Astrocyte of the hippocampus (primary cell): ENCODE data around the gene FSTL4.
A peak's percentile ranks its signal among the peaks of the same experiment; 100 is the strongest.

Experiments used
- DNase-seq: peaks from one replicate; pipeline ENCODE4 v3.0.0; 2011; ENCODE audit warnings: low read depth, low spot score

Gene FSTL4

GRCh38 chr5:133612249-133612860 is at the start of gene FSTL4:
Gene FSTL4, minus strand, starts transcription at chr5:133612541.
- peak; percentile 31 for DNase-seq

GRCh38 chr5:133661389-133661788 is 49.0 kb upstream of the FSTL4 start:
- DNase-seq: no peak

DNA sequence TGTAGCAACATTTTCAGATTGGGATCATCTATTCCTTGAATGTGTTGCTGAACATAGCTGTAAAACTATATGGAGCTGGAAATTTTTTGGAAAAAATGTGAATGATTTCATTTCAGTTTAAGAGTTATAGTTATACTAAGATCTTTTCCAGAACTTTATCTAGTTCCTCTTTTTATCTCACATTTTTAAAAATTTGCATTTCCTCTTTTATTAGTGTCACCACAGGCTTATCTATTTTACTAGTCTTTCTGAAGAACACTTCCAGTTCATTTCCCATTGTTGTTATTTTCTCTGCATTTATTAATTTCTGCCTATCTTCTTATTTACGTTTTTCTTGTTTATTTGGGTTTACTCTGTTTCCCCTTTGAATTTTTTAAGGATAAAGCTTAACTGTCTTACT is 46.0 kb upstream of the FSTL4 start:
- no peak for DNase-seq

DNA sequence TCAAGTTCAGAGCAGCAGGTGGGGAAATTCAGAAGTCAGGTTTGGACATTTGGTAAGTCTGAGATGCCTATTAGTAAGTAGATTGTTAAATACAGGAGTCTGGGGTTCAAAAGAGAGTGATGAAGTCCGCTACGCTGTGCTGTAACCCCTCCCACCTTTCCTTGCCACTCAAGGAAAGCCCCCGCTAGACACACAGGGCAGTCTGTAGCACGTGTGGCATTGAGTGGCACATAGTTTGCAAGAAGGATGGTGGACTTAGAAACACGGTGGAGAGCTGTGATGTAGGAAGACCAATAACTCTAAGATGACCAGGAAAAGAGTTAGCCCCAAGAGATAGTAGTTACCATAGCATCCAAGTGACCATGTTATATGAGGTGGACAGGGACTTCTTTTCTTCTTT is 44.7 kb upstream of the FSTL4 start:
- no peak for DNase-seq

GRCh38 chr5:133655966-133656365 is 43.6 kb upstream of the FSTL4 start:
- DNase-seq: no peak

- DNase-seq: no peak
Observed at GRCh38 chr5:133653760-133654049, 41.4 kb upstream of the FSTL4 start.

DNA sequence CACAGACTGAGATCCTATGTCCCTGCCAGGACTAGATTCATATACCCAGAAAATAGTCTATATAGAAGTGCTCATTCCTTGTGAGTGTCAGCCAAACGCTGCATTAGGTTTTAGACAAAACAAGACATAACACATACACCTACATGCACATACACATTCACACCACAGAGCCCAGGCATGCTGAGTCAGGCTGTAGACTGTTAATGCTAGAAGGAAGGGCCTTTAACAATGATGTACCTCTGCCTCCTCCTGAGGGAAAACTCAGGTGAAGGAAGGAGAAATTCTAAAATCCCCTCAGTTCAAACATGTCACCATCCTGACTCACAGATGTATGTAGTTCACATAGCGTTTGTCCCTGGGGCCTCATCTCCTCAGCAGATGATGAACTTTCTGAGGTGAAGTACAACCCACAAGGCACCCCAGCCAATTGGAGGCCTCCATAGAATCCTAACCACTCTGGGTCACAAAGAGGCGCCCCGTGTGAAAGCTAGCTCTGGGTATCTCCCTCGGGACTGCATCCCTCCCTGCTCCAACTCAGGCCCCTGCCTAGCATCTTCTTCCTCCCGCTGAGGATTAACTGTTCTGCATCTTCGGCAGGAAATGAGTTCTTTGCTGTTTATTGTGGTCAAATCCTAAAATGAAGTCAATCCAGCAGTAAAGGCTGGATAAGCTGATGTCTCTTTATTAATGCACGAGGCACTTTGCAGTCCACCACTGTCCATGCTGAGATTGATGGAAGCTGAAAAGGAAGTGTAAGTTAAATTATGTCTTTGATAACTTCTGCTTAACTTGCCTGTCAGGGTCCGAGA is 40.8 kb upstream of the FSTL4 start:
- DNase-seq: no peak

DNA sequence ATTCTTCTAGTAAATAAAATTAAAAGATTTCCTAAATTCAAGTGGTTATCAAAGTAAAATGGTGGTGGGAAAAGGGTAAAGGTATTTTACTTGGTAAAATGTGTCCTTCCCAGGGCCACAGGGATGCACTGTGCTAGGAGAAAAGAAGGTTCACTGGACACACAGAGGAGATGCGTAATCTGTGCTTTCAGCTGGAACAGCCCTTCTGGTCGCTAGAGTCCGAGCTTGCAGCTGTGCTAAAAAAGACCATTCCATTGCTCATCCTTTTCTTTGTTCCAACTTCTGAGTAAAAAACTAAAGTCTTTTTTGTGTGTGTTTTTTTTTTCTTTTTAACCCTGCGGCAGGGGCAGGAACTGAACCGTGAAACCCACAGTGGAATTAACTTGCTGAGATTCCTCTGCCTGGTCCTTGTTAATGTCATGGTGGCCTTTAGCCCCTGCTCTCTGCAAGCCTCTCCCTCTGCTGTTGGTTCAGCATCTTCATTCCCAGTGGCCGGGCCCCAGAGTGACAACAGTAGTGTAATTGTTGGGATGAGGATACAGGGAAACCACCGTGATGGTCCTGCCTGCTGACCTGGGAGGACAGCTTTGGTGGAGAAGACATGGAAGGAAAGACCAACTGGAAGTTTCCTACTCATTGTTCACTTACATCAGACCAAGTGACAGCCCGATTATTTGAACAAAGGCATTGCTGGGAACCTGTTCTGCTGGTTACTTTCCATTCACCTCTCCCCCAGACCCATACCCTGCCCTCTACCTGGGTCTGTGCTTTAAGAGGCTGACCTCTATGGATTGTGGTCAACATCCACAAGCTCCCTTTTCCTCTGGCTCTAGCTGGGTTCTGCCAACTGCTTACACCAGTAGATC is 31.9 kb upstream of the FSTL4 start:
- DNase-seq: no peak

DNA sequence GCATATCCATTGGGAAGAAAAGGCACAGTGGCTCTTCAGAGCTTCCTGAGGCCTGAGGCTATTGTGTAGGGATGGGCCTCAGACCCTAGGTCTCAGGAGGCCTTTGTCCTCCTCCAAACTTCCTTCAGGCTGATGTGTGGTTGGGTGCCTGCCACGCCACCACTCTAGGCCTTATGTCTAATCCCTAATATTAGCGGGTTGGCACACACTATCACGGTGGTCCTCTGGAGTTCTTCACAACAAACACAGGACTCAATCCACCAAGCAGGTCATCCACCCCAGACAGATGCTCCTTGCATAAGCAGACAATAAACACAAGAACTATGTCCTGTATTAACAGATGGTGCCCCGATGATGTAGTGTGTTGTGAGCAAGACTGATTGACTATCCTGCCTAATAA is 31.0 kb upstream of the FSTL4 start:
- no peak for DNase-seq

GRCh38 chr5:133642153-133642722 is 29.9 kb upstream of the FSTL4 start:
- no peak for DNase-seq

DNA sequence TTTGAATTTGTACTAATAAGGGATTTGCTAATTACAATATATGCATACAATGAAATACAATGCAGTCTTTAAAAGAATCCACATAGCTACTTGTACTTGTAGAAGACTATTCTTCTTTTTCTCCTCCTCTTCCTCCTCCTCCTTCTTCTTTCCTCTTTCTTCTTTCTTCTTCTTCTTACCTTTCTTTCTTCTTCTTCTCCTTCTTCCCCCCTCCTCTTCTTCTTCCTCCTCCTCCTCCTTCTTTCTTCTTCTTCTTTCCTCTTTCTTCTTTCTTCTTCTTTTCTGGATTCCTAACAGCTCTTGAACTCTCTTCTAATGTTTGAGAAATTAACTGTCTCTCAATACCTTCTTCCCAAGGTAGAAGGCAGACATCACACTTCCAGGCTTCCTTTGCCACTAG is 29.3 kb upstream of the FSTL4 start:
- no peak for DNase-seq

DNA sequence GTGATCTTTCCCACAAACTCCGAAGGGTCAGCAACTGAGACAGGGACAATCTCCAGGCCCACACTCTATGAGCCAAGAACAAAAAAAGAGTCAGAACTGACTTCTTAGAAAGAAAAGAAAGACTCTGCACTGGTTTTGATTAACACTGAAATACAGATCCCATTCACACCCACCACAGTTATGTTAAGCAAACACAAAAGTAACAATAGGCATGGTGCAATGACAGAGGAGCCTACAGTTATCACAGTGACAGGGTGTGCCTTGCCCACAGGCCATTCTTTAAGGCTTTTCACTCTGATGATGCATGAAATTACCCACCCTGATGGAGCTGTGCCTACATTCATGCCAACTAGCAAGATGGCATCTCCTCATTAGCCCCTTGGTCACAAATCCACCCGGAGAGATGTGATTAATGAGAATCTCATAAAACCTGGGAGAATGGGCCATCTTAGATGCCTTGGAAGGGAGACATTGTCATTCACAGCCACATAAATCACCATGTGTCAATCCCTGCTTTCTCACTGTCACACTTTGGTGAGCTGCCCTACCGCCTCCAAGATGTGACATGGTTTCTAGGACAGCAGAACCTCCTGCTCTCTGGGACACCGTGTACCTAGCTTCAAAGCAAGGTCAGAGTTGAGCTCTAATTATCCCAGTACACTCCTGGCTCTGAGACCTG is 27.6 kb upstream of the FSTL4 start:
- no peak for DNase-seq

DNA sequence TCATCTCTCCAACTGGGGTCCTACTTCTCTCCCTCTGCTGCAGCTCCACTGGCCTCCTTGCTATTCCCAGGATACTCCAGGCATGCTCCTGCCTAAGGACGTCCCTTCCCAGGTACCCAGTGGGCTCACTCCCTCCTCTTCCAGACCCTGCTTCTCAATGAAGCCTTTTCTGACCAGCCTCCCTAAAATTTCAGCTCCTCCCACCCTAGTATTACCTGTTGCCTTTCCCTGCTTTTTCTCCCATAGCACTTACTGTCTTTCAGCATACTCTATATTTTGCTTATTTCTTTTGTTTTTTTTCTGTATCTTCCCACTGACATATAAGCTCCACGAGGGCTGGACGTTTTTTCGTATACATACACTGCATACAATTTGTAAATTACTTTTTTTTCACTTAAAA is 26.1 kb upstream of the FSTL4 start:
- no peak for DNase-seq

- DNase-seq: no peak
Observed at GRCh38 chr5:133637206-133637605, 24.9 kb upstream of the FSTL4 start.

DNA sequence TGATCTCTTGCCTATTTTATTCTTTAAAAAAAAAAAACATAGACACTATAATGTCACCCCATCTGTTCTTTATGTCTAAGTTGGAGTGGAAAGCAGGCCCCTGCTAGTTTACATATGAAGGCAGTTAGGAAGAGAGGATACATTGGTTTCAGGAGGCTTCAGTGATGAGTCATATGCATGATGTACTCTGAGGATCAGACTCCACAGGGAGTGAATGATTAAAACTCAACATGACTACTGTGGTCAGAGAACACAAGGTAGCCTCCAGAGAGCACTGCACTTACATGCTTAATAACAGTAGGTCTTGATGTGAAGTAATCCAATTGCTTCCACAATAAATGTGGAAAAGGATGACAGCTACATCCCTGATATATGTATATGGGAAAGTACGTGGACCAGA is 22.7 kb upstream of the FSTL4 start:
- DNase-seq: peak; percentile 22

GRCh38 chr5:133627180-133627579 is 14.8 kb upstream of the FSTL4 start:
- no peak for DNase-seq

DNA sequence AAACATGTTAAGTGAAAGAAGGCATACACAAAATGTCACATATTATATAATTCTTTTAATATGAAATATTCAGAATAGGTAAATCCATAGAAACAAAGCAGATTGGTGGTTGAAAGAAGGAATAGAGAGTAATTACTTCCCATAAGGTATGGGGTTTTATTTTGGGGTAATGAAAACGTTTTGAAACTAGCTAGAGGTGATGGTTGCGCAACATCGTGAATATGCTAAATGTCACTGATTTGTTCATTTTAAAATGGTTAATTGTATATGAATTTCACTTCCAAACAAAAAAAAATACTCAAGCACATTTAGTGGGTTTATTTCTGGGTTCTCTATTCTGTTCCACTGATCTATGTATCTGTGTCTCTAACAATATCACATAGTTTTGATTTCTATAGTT is 12.0 kb upstream of the FSTL4 start:
- DNase-seq: no peak

DNA sequence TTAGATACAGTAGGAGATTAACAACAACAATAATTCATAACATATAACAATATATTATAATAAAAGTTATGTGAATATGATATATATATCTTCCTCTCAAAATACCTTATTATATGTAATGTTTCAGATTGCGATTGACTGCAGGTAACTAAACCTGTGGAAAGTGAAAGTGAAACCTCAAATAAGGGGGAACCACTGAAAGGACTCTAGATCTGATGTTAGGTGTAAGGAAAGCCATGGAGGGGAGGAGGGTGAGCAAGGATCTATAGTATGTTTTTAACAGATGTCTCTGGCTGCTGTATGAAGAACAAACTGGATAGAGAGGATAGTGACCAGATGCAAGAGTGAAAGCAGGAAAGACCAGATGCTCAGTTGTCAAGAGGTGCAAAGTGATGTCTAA is 5.8 kb upstream of the FSTL4 start:
- DNase-seq: no peak

- DNase-seq: no peak
Observed at GRCh38 chr5:133613743-133614142, 1.4 kb upstream of the FSTL4 start.

- DNase-seq: no peak
Observed at GRCh38 chr5:133613184-133613583, 843 bp upstream of the FSTL4 start.

DNA sequence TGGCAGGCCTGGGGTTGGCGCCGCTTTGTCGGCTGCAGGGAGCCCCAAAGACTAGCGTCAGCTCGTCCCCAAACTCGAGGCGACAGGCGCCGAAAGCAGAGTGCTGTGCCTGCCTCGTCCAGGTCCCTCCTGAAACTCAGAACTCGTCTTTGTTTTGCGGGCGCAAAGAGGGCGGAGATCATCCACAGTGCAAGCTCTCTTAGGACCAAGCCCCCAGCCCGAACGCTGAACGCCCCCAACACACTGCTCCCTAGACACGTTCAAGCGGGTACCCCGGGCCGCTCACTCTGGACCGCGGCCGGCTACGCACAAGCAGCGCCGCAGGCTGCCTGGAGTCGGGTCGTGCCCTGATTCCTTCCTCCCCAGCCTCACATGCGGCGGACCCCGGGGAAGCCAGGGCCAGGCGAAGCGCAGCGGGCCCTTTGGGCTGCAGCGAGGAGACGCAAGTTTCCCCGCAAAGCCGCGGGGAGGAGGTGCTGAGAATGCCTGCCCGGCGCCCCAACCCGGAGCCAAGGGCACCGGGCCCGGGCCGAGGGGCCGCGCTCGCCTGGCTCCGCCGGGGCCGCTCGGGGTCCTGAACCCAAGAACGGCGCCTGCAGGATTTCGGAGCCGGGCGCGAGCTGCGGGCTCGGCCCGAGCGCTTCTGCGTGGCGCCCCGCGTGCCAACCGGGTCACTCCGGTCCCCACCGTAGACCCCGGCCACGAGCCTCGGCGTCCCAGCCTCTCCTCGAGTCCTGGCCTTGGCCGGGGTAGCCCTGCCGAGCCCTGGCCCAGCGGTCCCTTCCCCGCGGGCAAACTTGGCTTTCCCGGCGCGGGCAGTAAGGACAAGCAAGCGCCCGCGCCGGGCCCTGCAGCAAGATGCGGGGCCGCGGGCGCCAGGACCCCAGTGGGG is 738 bp downstream of the FSTL4 start:
- peak; percentile 15 for DNase-seq
